Hindlimb muscle (tissue), 1 donor: ENCODE data around the gene MR1. TPM values are rescaled to one million over a fixed set of nuclear protein-coding genes. Genes with fewer than 3 reads are reported as not detected.

ENCODE experiments used
- DNase-seq: peaks from one replicate; pipeline ENCODE4 v3.0.0-alpha.2; 2013
- polyA plus RNA-seq: library from polyadenylated mRNA; unstranded; fragments of 120-200 nt; gene quantifications from one replicate; pipeline ENCODE4 v1.2.1, GENCODE V29; 2013; ENCODE audit not compliant: insufficient read length

MR1 gene
- polyA plus RNA-seq, 1 donor: 3.3 TPM

- DNase-seq: no peak
Measured at GRCh38 chr1:181092883-181093458, 59.2 kb downstream of the MR1 start.

GRCh38 chr1:181094416-181095212 is 60.8 kb downstream of the MR1 start:
- no peak for DNase-seq

- DNase-seq: no peak
Measured at GRCh38 chr1:181095260-181095659, 61.5 kb downstream of the MR1 start.

- no peak for DNase-seq
Measured at GRCh38 chr1:181095763-181096184, 62.0 kb downstream of the MR1 start.

GRCh38 chr1:181097242-181097641 is 63.5 kb downstream of the MR1 start:
- no peak for DNase-seq

GRCh38 chr1:181099152-181100014 is 65.6 kb downstream of the MR1 start:
- no peak for DNase-seq

- DNase-seq: no peak
Measured at GRCh38 chr1:181100015-181100905, 66.5 kb downstream of the MR1 start.

- no peak for DNase-seq
Measured at GRCh38 chr1:181100934-181101333, 67.2 kb downstream of the MR1 start.

GRCh38 chr1:181101581-181102226 is 67.9 kb downstream of the MR1 start:
- DNase-seq: no peak

GRCh38 chr1:181102841-181103240 is 69.1 kb downstream of the MR1 start:
- no peak for DNase-seq

- no peak for DNase-seq
Measured at GRCh38 chr1:181103399-181103798, 69.6 kb downstream of the MR1 start.

- no peak for DNase-seq
Measured at GRCh38 chr1:181104042-181104789, 70.4 kb downstream of the MR1 start.

GRCh38 chr1:181104790-181105133 is 71.0 kb downstream of the MR1 start:
- DNase-seq: no peak

- DNase-seq: peak; percentile 91
Measured at GRCh38 chr1:181105134-181106021, 71.6 kb downstream of the MR1 start.

- no peak for DNase-seq
Measured at GRCh38 chr1:181106022-181106312, 72.2 kb downstream of the MR1 start.

GRCh38 chr1:181106479-181106878 is 72.7 kb downstream of the MR1 start:
- no peak for DNase-seq

- no peak for DNase-seq
Measured at GRCh38 chr1:181107711-181108110, 73.9 kb downstream of the MR1 start.

- DNase-seq: no peak
Measured at GRCh38 chr1:181108304-181108867, 74.6 kb downstream of the MR1 start.

GRCh38 chr1:181110013-181110412 is 76.2 kb downstream of the MR1 start:
- no peak for DNase-seq
